Endothelial cell of umbilical vein (primary cell): Measurements from ENCODE around the gene C1QL4. TPM values are rescaled to one million over a fixed set of nuclear protein-coding genes. Genes with fewer than 3 reads are reported as not detected.

ENCODE experiments used
- BruUV-seq: library from RNA; stranded (reverse); fragments of 400-500 nt; replicated peaks from 2 replicates; lab custom pipeline; 2021; lab: Mats Ljungman, UMichigan
- CTCF ChIA-PET: fragments of 300-600, 350-600 bp; sonication (Branson Sonifier 250); formaldehyde crosslinking; loops from one replicate; lab custom pipeline; 2021; ENCODE audit warnings: antibody characterized with exemption, inconsistent platforms; lab: Charles Lee
- POLR2A ChIA-PET: fragments of 300-600, 350-600 bp; sonication (Branson Sonifier 250); formaldehyde crosslinking; loops from one replicate; lab custom pipeline; 2021; ENCODE audit warnings: antibody characterized with exemption, inconsistent platforms; lab: Charles Lee
- DNase-seq: peaks from one replicate; pipeline ENCODE4 v3.0.0-alpha.2; 2011; ENCODE audit warnings: low read depth, low spot score
- FAIRE-seq: peaks from 2 replicates; lab custom pipeline; 2011; peaks lifted over from hg19 to GRCh38; lab: Jason Lieb, UNC
- H2AFZ ChIP-seq: 2 replicates; pipeline ENCODE4 v1.6.0; 2012; ENCODE audit warnings: low read depth, low read length, control low read depth, inconsistent platforms
- H3K27ac ChIP-seq: 2 replicates; pipeline ENCODE4 v1.5.1; 2011; ENCODE audit warnings: low read depth, mild to moderate bottlenecking, control low read depth, low read length, moderate library complexity; ENCODE audit not compliant: insufficient read depth
- H3K27me3 ChIP-seq, 2 experiments: 2 replicates each; pipeline versions ENCODE4 v1.6.0 to v1.6.1; 2011; ENCODE audit warnings: low read length in 2 of 2, mixed read lengths in 1 of 2; ENCODE audit not compliant: control insufficient read depth in 2 of 2, insufficient read depth in 2 of 2
- H3K36me3 ChIP-seq, 2 experiments: 2 replicates in 1 of 2; 3 replicates in 1 of 2; pipeline ENCODE4 v1.5.1; 2011; ENCODE audit warnings: low read length in 2 of 2, mild to moderate bottlenecking in 1 of 2, moderate library complexity in 1 of 2; ENCODE audit not compliant: control insufficient read depth in 2 of 2, insufficient read depth in 2 of 2; ENCODE audit errors: extremely low read depth in 1 of 2
- H3K4me1 ChIP-seq: 3 replicates; pipeline ENCODE4 v1.5.1; 2011; ENCODE audit warnings: mild to moderate bottlenecking, low read length; ENCODE audit not compliant: control insufficient read depth, insufficient read depth; ENCODE audit errors: extremely low read depth
- H3K4me2 ChIP-seq: 2 replicates; pipeline ENCODE4 v1.6.1; 2011; ENCODE audit warnings: low read length, control low read depth, mixed read lengths; ENCODE audit not compliant: insufficient read depth
- H3K4me3 ChIP-seq, 3 experiments: fragments of 200-600 bp in 1 of 3; sonication (generic), shearing (Covaris generic) in 1 of 3; replicated peaks in 1 of 3; 2 replicates each; pipeline ENCODE4 v1.5.1; 2011 to 2016; ENCODE audit warnings: control low read depth in 3 of 3, low read length in 3 of 3, mild to moderate bottlenecking in 2 of 3, inconsistent platforms in 1 of 3, low read depth in 1 of 3, moderate library complexity in 1 of 3; ENCODE audit not compliant: insufficient read depth in 1 of 3
- H3K79me2 ChIP-seq: 2 replicates; pipeline ENCODE4 v1.6.0; 2012; ENCODE audit warnings: low read length, inconsistent platforms; ENCODE audit not compliant: control insufficient read depth, insufficient read depth
- H3K9ac ChIP-seq: replicated peaks from 2 replicates; pipeline ENCODE3; 2011; ENCODE audit warnings: low read length, control low read depth; ENCODE audit not compliant: insufficient read depth; ENCODE audit errors: extremely low read depth
- H3K9me1 ChIP-seq: replicated peaks from 3 replicates; pipeline ENCODE4 v1.6.0; 2011; ENCODE audit warnings: mild to moderate bottlenecking, low read length; ENCODE audit not compliant: control insufficient read depth, insufficient read depth; ENCODE audit errors: extremely low read depth
- H3K9me3 ChIP-seq: replicated peaks from 2 replicates; pipeline ENCODE4 v1.5.1; 2012; ENCODE audit warnings: low read length, inconsistent platforms; ENCODE audit not compliant: control insufficient read depth, insufficient read depth
- H4K20me1 ChIP-seq: replicated peaks from 2 replicates; pipeline ENCODE3; 2011; ENCODE audit warnings: mild to moderate bottlenecking, low read length; ENCODE audit not compliant: control insufficient read depth, insufficient read depth; ENCODE audit errors: extremely low read depth
- CTCF ChIP-seq, 2 donors: IDR thresholded peaks; 1 replicate in 1 of 2; 2 replicates in 1 of 2; pipeline ENCODE4 v1.5.1; 2011; ENCODE audit warnings: low read length in 2 of 2, mild to moderate bottlenecking in 2 of 2, moderate library complexity in 2 of 2, control low read depth in 1 of 2, inconsistent platforms in 1 of 2, low read depth in 1 of 2; ENCODE audit not compliant: insufficient read depth in 1 of 2; ENCODE audit errors: extremely low read depth in 1 of 2
- EZH2 ChIP-seq: IDR thresholded peaks from 2 replicates; pipeline ENCODE4 v1.6.1; 2012; ENCODE audit warnings: borderline replicate concordance, low read depth, mild to moderate bottlenecking, moderate library complexity, low read length, inconsistent platforms; ENCODE audit not compliant: severe bottlenecking
- FOS ChIP-seq: IDR thresholded peaks from 2 replicates; pipeline ENCODE4 v1.6.1; 2011; ENCODE audit warnings: mild to moderate bottlenecking, low read length, moderate library complexity, borderline replicate concordance; ENCODE audit not compliant: insufficient read depth
- GATA2 ChIP-seq: IDR thresholded peaks from 2 replicates; pipeline ENCODE4 v1.7.0; 2011; ENCODE audit warnings: low read depth, mild to moderate bottlenecking, moderate library complexity, mixed read lengths, low read length; ENCODE audit not compliant: insufficient read length, insufficient read depth
- JUN ChIP-seq: IDR thresholded peaks from 2 replicates; pipeline ENCODE4 v1.6.1; 2011; ENCODE audit warnings: borderline replicate concordance, low read depth; ENCODE audit not compliant: insufficient read length, insufficient read depth
- MAX ChIP-seq: IDR thresholded peaks from 2 replicates; pipeline ENCODE4 v1.6.1; 2011; ENCODE audit not compliant: insufficient read depth, insufficient read length
- MYC ChIP-seq: IDR thresholded peaks from one replicate; pipeline ENCODE4 v1.6.1; 2011; ENCODE audit warnings: mild to moderate bottlenecking, low read depth, low read length
- POLR2A ChIP-seq: IDR thresholded peaks from 2 replicates; pipeline ENCODE4 v1.6.1; 2012; ENCODE audit warnings: low read depth, mild to moderate bottlenecking, control low read depth, low read length
- POLR2AphosphoS5 ChIP-seq: IDR thresholded peaks from 2 replicates; pipeline ENCODE4 v1.6.1; 2012; ENCODE audit warnings: low read depth, mild to moderate bottlenecking, control low read depth, low read length, moderate library complexity; ENCODE audit not compliant: insufficient read depth
- dilution Hi-C: fragments of 300-500 bp; cut with MboI; formaldehyde crosslinking; loops from one replicate; pipeline ENCODE4 v1.15.0; 2019; ENCODE audit warnings: low sequenced_read_pairs; ENCODE audit not compliant: extremely low pct_ligation_motif_present
- intact Hi-C: fragments of 100-400 bp; cut with micrococcal nuclease; formaldehyde crosslinking; loops from one replicate; pipeline ENCODE4 v1.10.0; 2022
- polyA plus RNA-seq, 4 experiments: library from polyadenylated mRNA; depleted of rRNA in 3 of 4; stranded (reverse) in 3 of 4; unstranded in 1 of 4; fragments of >200 nt; gene quantifications; 2 replicates each; pipeline versions ENCODE4 v1.2.1 to v1.2.3, GENCODE V29; 2011 to 2012; ENCODE audit warnings: missing spikeins in 1 of 4
- total RNA-seq: library from RNA; stranded (reverse); gene quantifications from 2 replicates; pipeline ENCODE4 v1.2.3, GENCODE V29; 2021

The C1QL4 gene
- total and polyA plus RNA-seq, 2 donors (not counting 3 experiments of a cell fraction or from before 2014, with no cell fraction given), result not detected

DNA sequence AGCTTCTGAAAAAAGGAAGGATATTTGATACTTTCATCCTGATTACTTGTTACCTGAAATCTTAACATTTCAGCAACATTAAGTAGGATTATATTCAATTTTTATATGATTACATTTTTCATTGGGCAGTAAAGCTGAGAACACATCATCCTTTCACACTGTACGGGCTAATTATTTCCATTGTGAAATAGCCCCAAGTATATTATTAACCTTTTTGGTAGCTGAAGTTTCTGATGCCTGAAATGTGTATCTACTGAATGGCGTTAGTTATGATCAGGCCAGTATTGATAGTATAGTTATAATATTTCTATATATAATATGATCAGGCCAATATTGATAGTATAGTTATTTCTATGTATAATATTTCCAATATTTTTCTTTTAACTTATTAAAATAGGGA is 40.4 kb upstream of the C1QL4 start:
- H3K27ac ChIP-seq, result no peak overlapping the region
- ChIA-PET CTCF (interaction anchor here (0.7 to 6.6 kb wide), 6 partner anchors 10 to 139 kb away, joined by 3 to 38 read pairs (median 4); partner anchors contain the start of gene SPATS2), POLR2A (interaction anchor here (0.8 kb wide), 1 partner anchor 20 kb away, joined by 3 read pairs; no protein-coding TSS in a partner anchor)
- H3K79me2 ChIP-seq, result peaks cover 95% of the 10 kb centered on the region
- no peaks in the 10 kb centered on the region for H3K9me1 ChIP-seq
- BruUV-seq, result no TSS peak
- H3K36me3 ChIP-seq, result no peaks in the 10 kb centered on the region
- H4K20me1 ChIP-seq, result peaks cover 5% of the 10 kb centered on the region
- H3K4me3 ChIP-seq, result no peak overlapping the region
- FAIRE-seq (no peak), DNase-seq (no peak)
- intact Hi-C loops (no loop called here), dilution Hi-C loops (no loop called here)
- H2AFZ ChIP-seq, result no peak overlapping the region
- H3K9ac ChIP-seq, result no peak overlapping the region
- H3K9me3 ChIP-seq, result no peaks in the 10 kb centered on the region
- H3K27me3 ChIP-seq, result no peaks in the 10 kb centered on the region
- no peak overlapping the region for H3K4me2 ChIP-seq
- TF ChIP-seq CTCF (IDR thresholded peaks at IDR 0.05; ENCODE audit: extremely low read depth in 1 of 2, insufficient read depth in 1 of 2, low read depth in 1 of 2, low read length in 2 of 2) (no peak), POLR2AphosphoS5 (no peak), EZH2 (no peak), MAX (no peak), FOS (no peak), JUN (no peak), MYC (no peak), POLR2A (no peak), GATA2 (no peak)
- H3K4me1 ChIP-seq, result peaks cover 4% of the 10 kb centered on the region
